ENCODE data around the gene KAZALD1. TPM values are rescaled to one million over a fixed set of nuclear protein-coding genes. Genes with fewer than 3 reads are reported as not detected.

The KAZALD1 gene
- total RNA-seq, 1 donor from 2014 or later, result 0.55 TPM

- no peak for DNase-seq (ENCODE audit: low spot score)
- H3K27ac Mint-ChIP-seq, result no peak overlapping the region
- H3K4me3 Mint-ChIP-seq (ENCODE audit: low read depth), result no peak overlapping the region
- H3K4me1 Mint-ChIP-seq (ENCODE audit: low read depth), result peaks cover 25% of the 10 kb centered on the region
- no peaks in the 10 kb centered on the region for H3K9me3 Mint-ChIP-seq
- intact Hi-C loops (cut with micrococcal nuclease), result loop anchor here (10.0 kb wide), 1 partner anchor 191 kb away; no protein-coding TSS in a partner anchor
- peaks cover 3% of the 10 kb centered on the region for H3K36me3 Mint-ChIP-seq (ENCODE audit: low read depth)
- peaks cover 48% of the 10 kb centered on the region for H3K27me3 Mint-ChIP-seq (ENCODE audit: low read depth)
These were observed 17.7 kb upstream of the KAZALD1 start for GRCh38 chr10:101044117-101044516.

- H3K9me3 Mint-ChIP-seq, result no peaks in the 10 kb centered on the region
- peaks cover 26% of the 10 kb centered on the region for H3K4me1 Mint-ChIP-seq (ENCODE audit: low read depth)
- H3K27me3 Mint-ChIP-seq (ENCODE audit: low read depth), result peaks cover 63% of the 10 kb centered on the region
- no peak for DNase-seq (ENCODE audit: low spot score)
- intact Hi-C loops (cut with micrococcal nuclease), result loop anchor here (5.0 to 10.0 kb wide), 2 partner anchors 76 to 188 kb away; no protein-coding TSS in a partner anchor
- no peak overlapping the region for H3K4me3 Mint-ChIP-seq (ENCODE audit: low read depth)
- no peaks in the 10 kb centered on the region for H3K36me3 Mint-ChIP-seq (ENCODE audit: low read depth)
- H3K27ac Mint-ChIP-seq, result no peak overlapping the region
These were observed 15.2 kb upstream of the KAZALD1 start for GRCh38 chr10:101046332-101047238.

GRCh38 chr10:101047268-101047667, 14.5 kb upstream of the KAZALD1 start:
- Mint-ChIP-seq H3K4me1 (ENCODE audit: low read depth) (peaks cover 21% of the 10 kb centered on the region), H3K36me3 (ENCODE audit: low read depth) (no peaks in the 10 kb centered on the region)

GRCh38 chr10:101047961-101048892, 13.6 kb upstream of the KAZALD1 start:
- Mint-ChIP-seq H3K4me3 (ENCODE audit: low read depth) (no peak overlapping the region), H3K27me3 (ENCODE audit: low read depth) (peaks cover 63% of the 10 kb centered on the region), H3K9me3 (no peaks in the 10 kb centered on the region), H3K36me3 (ENCODE audit: low read depth) (no peaks in the 10 kb centered on the region), H3K27ac (no peak overlapping the region), H3K4me1 (ENCODE audit: low read depth) (peaks cover 13% of the 10 kb centered on the region)
- intact Hi-C loops (cut with micrococcal nuclease), result loop anchor here (5.0 to 10.0 kb wide), 2 partner anchors 74 to 187 kb away; no protein-coding TSS in a partner anchor
- no peak for DNase-seq (ENCODE audit: low spot score)

More at GRCh38 chr10:101047268-101047667, 14.5 kb upstream of the KAZALD1 start:
- intact Hi-C loops (cut with micrococcal nuclease), result loop anchor here (5.0 to 10.0 kb wide), 2 partner anchors 75 to 188 kb away; no protein-coding TSS in a partner anchor
- no peak for DNase-seq (ENCODE audit: low spot score)
- Mint-ChIP-seq H3K27me3 (ENCODE audit: low read depth) (peaks cover 63% of the 10 kb centered on the region), H3K27ac (no peak overlapping the region), H3K9me3 (no peaks in the 10 kb centered on the region), H3K4me3 (ENCODE audit: low read depth) (no peak overlapping the region)

- intact Hi-C loops (cut with micrococcal nuclease), result no loop called here
- H3K27me3 Mint-ChIP-seq (ENCODE audit: low read depth), result peaks cover 47% of the 10 kb centered on the region
These were observed 11.3 kb upstream of the KAZALD1 start for GRCh38 chr10:101050208-101051069.

GRCh38 chr10:101052285-101052684, 9.5 kb upstream of the KAZALD1 start:
- Mint-ChIP-seq H3K4me3 (ENCODE audit: low read depth) (no peak overlapping the region), H3K36me3 (ENCODE audit: low read depth) (peaks cover 4% of the 10 kb centered on the region), H3K9me3 (no peaks in the 10 kb centered on the region), H3K27me3 (ENCODE audit: low read depth) (peaks cover 32% of the 10 kb centered on the region), H3K27ac (no peak overlapping the region), H3K4me1 (ENCODE audit: low read depth) (peaks cover 18% of the 10 kb centered on the region)
- no peak for DNase-seq (ENCODE audit: low spot score)
- intact Hi-C loops (cut with micrococcal nuclease), result no loop called here

More at GRCh38 chr10:101050208-101051069, 11.3 kb upstream of the KAZALD1 start:
- DNase-seq (ENCODE audit: low spot score), result peak; percentile 72
- H3K27ac Mint-ChIP-seq, result no peak overlapping the region
- H3K9me3 Mint-ChIP-seq, result no peaks in the 10 kb centered on the region
- peak overlapping the region; percentile 39 for H3K4me3 Mint-ChIP-seq (ENCODE audit: low read depth)
- no peaks in the 10 kb centered on the region for H3K36me3 Mint-ChIP-seq (ENCODE audit: low read depth)
- peaks cover 13% of the 10 kb centered on the region for H3K4me1 Mint-ChIP-seq (ENCODE audit: low read depth)

- intact Hi-C loops (cut with micrococcal nuclease), result no loop called here
- H3K4me3 Mint-ChIP-seq (ENCODE audit: low read depth), result no peak overlapping the region
- no peak for DNase-seq (ENCODE audit: low spot score)
- H3K27ac Mint-ChIP-seq, result no peak overlapping the region
- peaks cover 16% of the 10 kb centered on the region for H3K4me1 Mint-ChIP-seq (ENCODE audit: low read depth)
- H3K27me3 Mint-ChIP-seq (ENCODE audit: low read depth), result peaks cover 21% of the 10 kb centered on the region
- H3K9me3 Mint-ChIP-seq, result no peaks in the 10 kb centered on the region
- peaks cover 4% of the 10 kb centered on the region for H3K36me3 Mint-ChIP-seq (ENCODE audit: low read depth)
These were observed 8.3 kb upstream of the KAZALD1 start for GRCh38 chr10:101053516-101053915.

- no peak overlapping the region for H3K27ac Mint-ChIP-seq
- peaks cover 12% of the 10 kb centered on the region for H3K27me3 Mint-ChIP-seq (ENCODE audit: low read depth)
- peaks cover 21% of the 10 kb centered on the region for H3K4me1 Mint-ChIP-seq (ENCODE audit: low read depth)
- H3K36me3 Mint-ChIP-seq (ENCODE audit: low read depth), result peaks cover 4% of the 10 kb centered on the region
- H3K4me3 Mint-ChIP-seq (ENCODE audit: low read depth), result no peak overlapping the region
- DNase-seq (ENCODE audit: low spot score), result no peak
- no peaks in the 10 kb centered on the region for H3K9me3 Mint-ChIP-seq
- intact Hi-C loops (cut with micrococcal nuclease), result no loop called here
These were observed 7.4 kb upstream of the KAZALD1 start for GRCh38 chr10:101054351-101054750.

- DNase-seq (ENCODE audit: low spot score), result no peak
- peaks cover 24% of the 10 kb centered on the region for H3K4me1 Mint-ChIP-seq (ENCODE audit: low read depth)
- intact Hi-C loops (cut with micrococcal nuclease), result no loop called here
- no peak overlapping the region for H3K4me3 Mint-ChIP-seq (ENCODE audit: low read depth)
- no peak overlapping the region for H3K27ac Mint-ChIP-seq
- H3K36me3 Mint-ChIP-seq (ENCODE audit: low read depth), result peaks cover 4% of the 10 kb centered on the region
- H3K9me3 Mint-ChIP-seq, result no peaks in the 10 kb centered on the region
- H3K27me3 Mint-ChIP-seq (ENCODE audit: low read depth), result peaks cover 7% of the 10 kb centered on the region
These were observed 6.9 kb upstream of the KAZALD1 start for GRCh38 chr10:101054876-101055275.

- no peak overlapping the region for H3K27ac Mint-ChIP-seq
- H3K9me3 Mint-ChIP-seq, result no peaks in the 10 kb centered on the region
- DNase-seq (ENCODE audit: low spot score), result no peak
- intact Hi-C loops (cut with micrococcal nuclease), result no loop called here
- peaks cover 4% of the 10 kb centered on the region for H3K36me3 Mint-ChIP-seq (ENCODE audit: low read depth)
- peaks cover 25% of the 10 kb centered on the region for H3K4me1 Mint-ChIP-seq (ENCODE audit: low read depth)
- peaks cover 4% of the 10 kb centered on the region for H3K27me3 Mint-ChIP-seq (ENCODE audit: low read depth)
- H3K4me3 Mint-ChIP-seq (ENCODE audit: low read depth), result no peak overlapping the region
These were observed 6.4 kb upstream of the KAZALD1 start for GRCh38 chr10:101055411-101055810.

- no peak for DNase-seq (ENCODE audit: low spot score)
- H3K4me3 Mint-ChIP-seq (ENCODE audit: low read depth), result no peak overlapping the region
- intact Hi-C loops (cut with micrococcal nuclease), result no loop called here
- H3K9me3 Mint-ChIP-seq, result no peaks in the 10 kb centered on the region
- H3K4me1 Mint-ChIP-seq (ENCODE audit: low read depth), result peaks cover 23% of the 10 kb centered on the region
- H3K36me3 Mint-ChIP-seq (ENCODE audit: low read depth), result peaks cover 4% of the 10 kb centered on the region
- no peaks in the 10 kb centered on the region for H3K27me3 Mint-ChIP-seq (ENCODE audit: low read depth)
- no peak overlapping the region for H3K27ac Mint-ChIP-seq
These were observed 5.2 kb upstream of the KAZALD1 start for GRCh38 chr10:101056365-101057151.
